ENCODE measurements around the gene ARHGEF28.

Gene ARHGEF28

GRCh38 chr5:73668017-73668416 lies 42.0 kb downstream of the ARHGEF28 start:
- H3K27me3 ChIP-seq (ENCODE audit: control insufficient read depth in 5 of 5, insufficient read depth in 4 of 5, low read length in 5 of 5): no peaks in the 10 kb centered on the region
- H3K9ac ChIP-seq (ENCODE audit: low read length in 5 of 5): no peak overlapping the region
- H3K36me3 ChIP-seq (ENCODE audit: control insufficient read depth in 5 of 5, insufficient read depth in 5 of 5, low read length in 5 of 5): no peaks in the 10 kb centered on the region
- H3K9me3 ChIP-seq (ENCODE audit: control insufficient read depth in 5 of 5, low read length in 5 of 5): no peaks in the 10 kb centered on the region
- H3K4me1 ChIP-seq (ENCODE audit: control insufficient read depth in 5 of 5, insufficient read depth in 5 of 5, low read length in 5 of 5): peaks cover 0 to 22% (median 8%) of the 10 kb centered on the region in 5 donors
- no peak overlapping the region for H3K4me3 ChIP-seq (ENCODE audit: low read depth in 1 of 5, low read length in 5 of 5)
- no peak overlapping the region for H3K27ac ChIP-seq (ENCODE audit: low read depth, low read length)

GRCh38 chr5:73668486-73669111 lies 42.6 kb downstream of the ARHGEF28 start:
- H3K4me1 ChIP-seq (ENCODE audit: control insufficient read depth in 5 of 5, insufficient read depth in 5 of 5, low read length in 5 of 5): peaks cover 0 to 22% (median 8%) of the 10 kb centered on the region in 5 donors
- no peaks in the 10 kb centered on the region for H3K9me3 ChIP-seq (ENCODE audit: control insufficient read depth in 5 of 5, low read length in 5 of 5)
- no peak overlapping the region for H3K9ac ChIP-seq (ENCODE audit: low read length in 5 of 5)
- H3K27me3 ChIP-seq (ENCODE audit: control insufficient read depth in 5 of 5, insufficient read depth in 4 of 5, low read length in 5 of 5): no peaks in the 10 kb centered on the region
- no peaks in the 10 kb centered on the region for H3K36me3 ChIP-seq (ENCODE audit: control insufficient read depth in 5 of 5, insufficient read depth in 5 of 5, low read length in 5 of 5)
- no peak overlapping the region for H3K27ac ChIP-seq (ENCODE audit: low read depth, low read length)
- no peak overlapping the region for H3K4me3 ChIP-seq (ENCODE audit: low read depth in 1 of 5, low read length in 5 of 5)

- H3K4me3 ChIP-seq (ENCODE audit: low read depth in 1 of 5, low read length in 5 of 5): no peak overlapping the region
- no peak overlapping the region for H3K27ac ChIP-seq (ENCODE audit: low read depth, low read length)
- H3K27me3 ChIP-seq (ENCODE audit: control insufficient read depth in 5 of 5, insufficient read depth in 4 of 5, low read length in 5 of 5): no peaks in the 10 kb centered on the region
- H3K4me1 ChIP-seq (ENCODE audit: control insufficient read depth in 5 of 5, insufficient read depth in 5 of 5, low read length in 5 of 5): peaks cover 0 to 32% (median 17%) of the 10 kb centered on the region in 5 donors
- H3K36me3 ChIP-seq (ENCODE audit: control insufficient read depth in 5 of 5, insufficient read depth in 5 of 5, low read length in 5 of 5): no peaks in the 10 kb centered on the region
- no peak overlapping the region for H3K9ac ChIP-seq (ENCODE audit: low read length in 5 of 5)
- H3K9me3 ChIP-seq (ENCODE audit: control insufficient read depth in 5 of 5, low read length in 5 of 5): no peaks in the 10 kb centered on the region
Observed at GRCh38 chr5:73670731-73671130, 44.7 kb downstream of the ARHGEF28 start.

- Histone ChIP-seq H3K27me3 (ENCODE audit: control insufficient read depth in 5 of 5, insufficient read depth in 4 of 5, low read length in 5 of 5) (no peaks in the 10 kb centered on the region), H3K9ac (ENCODE audit: low read length in 5 of 5) (no peak overlapping the region), H3K4me3 (ENCODE audit: low read depth in 1 of 5, low read length in 5 of 5) (no peak overlapping the region), H3K36me3 (ENCODE audit: control insufficient read depth in 5 of 5, insufficient read depth in 5 of 5, low read length in 5 of 5) (no peaks in the 10 kb centered on the region), H3K9me3 (ENCODE audit: control insufficient read depth in 5 of 5, low read length in 5 of 5) (no peaks in the 10 kb centered on the region), H3K4me1 (ENCODE audit: control insufficient read depth in 5 of 5, insufficient read depth in 5 of 5, low read length in 5 of 5) (peaks cover 0 to 32% (median 17%) of the 10 kb centered on the region in 5 donors), H3K27ac (ENCODE audit: low read depth, low read length) (no peak overlapping the region)
Observed at GRCh38 chr5:73672132-73672531, 46.1 kb downstream of the ARHGEF28 start.

GRCh38 chr5:73673161-73673591 lies 47.2 kb downstream of the ARHGEF28 start:
- H3K4me1 ChIP-seq (ENCODE audit: control insufficient read depth in 5 of 5, insufficient read depth in 5 of 5, low read length in 5 of 5): peaks cover 0 to 29% (median 17%) of the 10 kb centered on the region in 5 donors
- no peaks in the 10 kb centered on the region for H3K9me3 ChIP-seq (ENCODE audit: control insufficient read depth in 5 of 5, low read length in 5 of 5)
- H3K27me3 ChIP-seq (ENCODE audit: control insufficient read depth in 5 of 5, insufficient read depth in 4 of 5, low read length in 5 of 5): no peaks in the 10 kb centered on the region
- H3K4me3 ChIP-seq (ENCODE audit: low read depth in 1 of 5, low read length in 5 of 5): no peak overlapping the region
- no peaks in the 10 kb centered on the region for H3K36me3 ChIP-seq (ENCODE audit: control insufficient read depth in 5 of 5, insufficient read depth in 5 of 5, low read length in 5 of 5)
- H3K9ac ChIP-seq (ENCODE audit: low read length in 5 of 5): no peak overlapping the region
- peak overlapping the region; percentile 80 for H3K27ac ChIP-seq (ENCODE audit: low read depth, low read length)

- H3K4me1 ChIP-seq (ENCODE audit: control insufficient read depth in 5 of 5, insufficient read depth in 5 of 5, low read length in 5 of 5): peaks cover 0 to 29% (median 17%) of the 10 kb centered on the region in 5 donors
- H3K9ac ChIP-seq (ENCODE audit: low read length in 5 of 5): no peak overlapping the region
- H3K27ac ChIP-seq (ENCODE audit: low read depth, low read length): peak overlapping the region; percentile 80
- H3K4me3 ChIP-seq (ENCODE audit: low read depth in 1 of 5, low read length in 5 of 5): no peak overlapping the region
- no peaks in the 10 kb centered on the region for H3K9me3 ChIP-seq (ENCODE audit: control insufficient read depth in 5 of 5, low read length in 5 of 5)
- no peaks in the 10 kb centered on the region for H3K36me3 ChIP-seq (ENCODE audit: control insufficient read depth in 5 of 5, insufficient read depth in 5 of 5, low read length in 5 of 5)
- H3K27me3 ChIP-seq (ENCODE audit: control insufficient read depth in 5 of 5, insufficient read depth in 4 of 5, low read length in 5 of 5): no peaks in the 10 kb centered on the region
Observed at GRCh38 chr5:73674669-73675004, 48.6 kb downstream of the ARHGEF28 start.

- Histone ChIP-seq H3K27me3 (ENCODE audit: control insufficient read depth in 5 of 5, insufficient read depth in 4 of 5, low read length in 5 of 5) (no peaks in the 10 kb centered on the region), H3K9me3 (ENCODE audit: control insufficient read depth in 5 of 5, low read length in 5 of 5) (no peaks in the 10 kb centered on the region), H3K4me3 (ENCODE audit: low read depth in 1 of 5, low read length in 5 of 5) (no peak overlapping the region), H3K4me1 (ENCODE audit: control insufficient read depth in 5 of 5, insufficient read depth in 5 of 5, low read length in 5 of 5) (peaks cover 0 to 24% (median 12%) of the 10 kb centered on the region in 5 donors), H3K27ac (ENCODE audit: low read depth, low read length) (no peak overlapping the region), H3K36me3 (ENCODE audit: control insufficient read depth in 5 of 5, insufficient read depth in 5 of 5, low read length in 5 of 5) (no peaks in the 10 kb centered on the region), H3K9ac (ENCODE audit: low read length in 5 of 5) (no peak overlapping the region)
Observed at GRCh38 chr5:73678322-73678740, 52.3 kb downstream of the ARHGEF28 start.

- peaks cover 0 to 20% (median 10%) of the 10 kb centered on the region in 5 donors for H3K4me1 ChIP-seq (ENCODE audit: control insufficient read depth in 5 of 5, insufficient read depth in 5 of 5, low read length in 5 of 5)
- no peaks in the 10 kb centered on the region for H3K27me3 ChIP-seq (ENCODE audit: control insufficient read depth in 5 of 5, insufficient read depth in 4 of 5, low read length in 5 of 5)
- no peak overlapping the region for H3K9ac ChIP-seq (ENCODE audit: low read length in 5 of 5)
- H3K4me3 ChIP-seq (ENCODE audit: low read depth in 1 of 5, low read length in 5 of 5): no peak overlapping the region
- H3K9me3 ChIP-seq (ENCODE audit: control insufficient read depth in 5 of 5, low read length in 5 of 5): no peaks in the 10 kb centered on the region
- H3K27ac ChIP-seq (ENCODE audit: low read depth, low read length): no peak overlapping the region
- no peaks in the 10 kb centered on the region for H3K36me3 ChIP-seq (ENCODE audit: control insufficient read depth in 5 of 5, insufficient read depth in 5 of 5, low read length in 5 of 5)
Observed at GRCh38 chr5:73678807-73679206, 52.8 kb downstream of the ARHGEF28 start.

GRCh38 chr5:73682176-73682575 lies 56.2 kb downstream of the ARHGEF28 start:
- H3K27ac ChIP-seq (ENCODE audit: low read depth, low read length): no peak overlapping the region
- no peaks in the 10 kb centered on the region for H3K36me3 ChIP-seq (ENCODE audit: control insufficient read depth in 5 of 5, insufficient read depth in 5 of 5, low read length in 5 of 5)
- no peaks in the 10 kb centered on the region for H3K27me3 ChIP-seq (ENCODE audit: control insufficient read depth in 5 of 5, insufficient read depth in 4 of 5, low read length in 5 of 5)
- peaks cover 0 to 7% (median 0%) of the 10 kb centered on the region in 5 donors for H3K4me1 ChIP-seq (ENCODE audit: control insufficient read depth in 5 of 5, insufficient read depth in 5 of 5, low read length in 5 of 5)
- no peak overlapping the region for H3K4me3 ChIP-seq (ENCODE audit: low read depth in 1 of 5, low read length in 5 of 5)
- H3K9ac ChIP-seq (ENCODE audit: low read length in 5 of 5): no peak overlapping the region
- no peaks in the 10 kb centered on the region for H3K9me3 ChIP-seq (ENCODE audit: control insufficient read depth in 5 of 5, low read length in 5 of 5)

GRCh38 chr5:73684691-73685090 lies 58.7 kb downstream of the ARHGEF28 start:
- Histone ChIP-seq H3K27ac (ENCODE audit: low read depth, low read length) (no peak overlapping the region), H3K36me3 (ENCODE audit: control insufficient read depth in 5 of 5, insufficient read depth in 5 of 5, low read length in 5 of 5) (no peaks in the 10 kb centered on the region), H3K4me3 (ENCODE audit: low read depth in 1 of 5, low read length in 5 of 5) (no peak overlapping the region), H3K4me1 (ENCODE audit: control insufficient read depth in 5 of 5, insufficient read depth in 5 of 5, low read length in 5 of 5) (peaks cover 0 to 7% (median 0%) of the 10 kb centered on the region in 5 donors), H3K9me3 (ENCODE audit: control insufficient read depth in 5 of 5, low read length in 5 of 5) (no peaks in the 10 kb centered on the region), H3K27me3 (ENCODE audit: control insufficient read depth in 5 of 5, insufficient read depth in 4 of 5, low read length in 5 of 5) (no peaks in the 10 kb centered on the region), H3K9ac (ENCODE audit: low read length in 5 of 5) (no peak overlapping the region)

Measured in subcutaneous abdominal adipose tissue (tissue), 5 donors.